Right atrium auricular region (tissue), 2 donors: Measurements from ENCODE around the gene TSPAN3. TPM values are rescaled to one million over a fixed set of nuclear protein-coding genes. Genes with fewer than 3 reads are reported as not detected.
A peak's percentile ranks its signal among the peaks of the same experiment; 100 is the strongest.

Source experiments
- DNase-seq: peaks from one replicate; pipeline ENCODE4 v3.0.0-alpha.2; 2019; ENCODE audit warnings: low spot score
- H3K27ac ChIP-seq, 2 donors: fragments of 200-600 bp; sonication (generic); 1 replicate in 1 of 2; 2 replicates in 1 of 2; pipeline ENCODE4 v1.5.1; 2016 to 2019
- H3K27me3 ChIP-seq, 2 donors: fragments of 200-600 bp; sonication (generic); one replicate each; pipeline versions ENCODE4 v1.5.1 to v1.6.0; 2017 to 2019
- H3K36me3 ChIP-seq: fragments of 200-600 bp; sonication (generic); one replicate; pipeline ENCODE4 v1.5.1; 2016
- H3K4me1 ChIP-seq, 2 donors: fragments of 200-600 bp; sonication (generic); one replicate each; pipeline versions ENCODE4 v1.5.1 to v1.6.0; 2017 to 2019
- H3K4me3 ChIP-seq, 2 donors: fragments of 200-600 bp; sonication (generic); 1 replicate in 1 of 2; 2 replicates in 1 of 2; pipeline ENCODE4 v1.5.1; 2017 to 2019; ENCODE audit warnings: mild to moderate bottlenecking in 1 of 2, moderate library complexity in 1 of 2
- H3K9me3 ChIP-seq, 2 donors: fragments of 200-600 bp; sonication (generic); one replicate each; pipeline ENCODE4 v1.5.1; 2019
- CTCF ChIP-seq, 2 donors: fragments of 200-600 bp; sonication (generic); IDR thresholded peaks; one replicate each; pipeline ENCODE4 v1.5.1; 2019; ENCODE audit warnings: antibody characterized with exemption in 2 of 2
- total RNA-seq, 2 donors: library from RNA; depleted of rRNA; stranded (reverse); fragments of >200 nt; gene quantifications; one replicate each; pipeline ENCODE4 v1.1.0, GENCODE V29; 2016

The TSPAN3 gene
- total RNA-seq, 2 donors from 2014 or later = 191 to 361 TPM

GRCh38 chr15:77031376-77032050 lies 39.4 kb downstream of the TSPAN3 start:
- TF ChIP-seq CTCF (IDR thresholded peaks at IDR 0.05) = no peak
- no peaks in the 10 kb centered on the region for H3K9me3 ChIP-seq
- no peak overlapping the region for H3K27ac ChIP-seq
- no peaks in the 10 kb centered on the region for H3K27me3 ChIP-seq
- DNase-seq = no peak
- H3K4me1 ChIP-seq = peaks cover 0 to 20% of the 10 kb centered on the region in 2 donors
- no peaks in the 10 kb centered on the region for H3K36me3 ChIP-seq
- H3K4me3 ChIP-seq = no peak overlapping the region

- Histone ChIP-seq H3K4me1 (peaks cover 0 to 20% of the 10 kb centered on the region in 2 donors), H3K27me3 (no peaks in the 10 kb centered on the region), H3K27ac (no peak overlapping the region), H3K36me3 (no peaks in the 10 kb centered on the region), H3K9me3 (no peaks in the 10 kb centered on the region), H3K4me3 (no peak overlapping the region)
- no peak for TF ChIP-seq CTCF (IDR thresholded peaks at IDR 0.05)
- no peak for DNase-seq
Observed at GRCh38 chr15:77030928-77031375, 40.0 kb downstream of the TSPAN3 start.

GRCh38 chr15:77030048-77030927 lies 40.6 kb downstream of the TSPAN3 start:
- TF ChIP-seq CTCF (IDR thresholded peaks at IDR 0.05) = no peak
- DNase-seq = no peak
- Histone ChIP-seq H3K9me3 (no peaks in the 10 kb centered on the region), H3K27ac (no peak overlapping the region), H3K4me1 (peaks cover 0 to 20% of the 10 kb centered on the region in 2 donors), H3K27me3 (no peaks in the 10 kb centered on the region), H3K4me3 (no peak overlapping the region), H3K36me3 (no peaks in the 10 kb centered on the region)

GRCh38 chr15:77029166-77030047 lies 41.5 kb downstream of the TSPAN3 start:
- Histone ChIP-seq H3K9me3 (no peaks in the 10 kb centered on the region), H3K4me3 (no peak overlapping the region), H3K36me3 (no peaks in the 10 kb centered on the region), H3K27me3 (no peaks in the 10 kb centered on the region), H3K4me1 (peaks cover 0 to 12% of the 10 kb centered on the region in 2 donors), H3K27ac (no peak overlapping the region)
- no peak for TF ChIP-seq CTCF (IDR thresholded peaks at IDR 0.05)
- no peak for DNase-seq

GRCh38 chr15:77028451-77029165 lies 42.3 kb downstream of the TSPAN3 start:
- H3K9me3 ChIP-seq = no peaks in the 10 kb centered on the region
- no peak for TF ChIP-seq CTCF (IDR thresholded peaks at IDR 0.05)
- H3K27ac ChIP-seq = no peak overlapping the region
- H3K27me3 ChIP-seq = no peaks in the 10 kb centered on the region
- no peak for DNase-seq
- no peaks in the 10 kb centered on the region for H3K36me3 ChIP-seq
- H3K4me1 ChIP-seq = peaks cover 0 to 12% of the 10 kb centered on the region in 2 donors
- H3K4me3 ChIP-seq = peak overlapping the region; percentile 9 to 41
